ENCODE measurements around the gene FIBP.
"Not testable (repeated sequence)": the region's sequence is repeated elsewhere in the genome, so short reads cannot be mapped to it uniquely, and the experiment has no call there.

Gene FIBP

GRCh38 chr11:65912845-65913244, 24.6 kb upstream of the FIBP start:
- no peak for DNase-seq

GRCh38 chr11:65911682-65912568, 23.7 kb upstream of the FIBP start:
- DNase-seq, result peak; percentile 57

GRCh38 chr11:65907878-65908277, 19.6 kb upstream of the FIBP start:
- DNase-seq, result no peak

- DNase-seq, result no peak
These were observed 18.3 kb upstream of the FIBP start for GRCh38 chr11:65906602-65907001.

- no peak for DNase-seq
These were observed 15.4 kb upstream of the FIBP start for GRCh38 chr11:65903715-65904114.

- no peak for DNase-seq
These were observed 14.8 kb upstream of the FIBP start for GRCh38 chr11:65903068-65903481.

- DNase-seq, result no peak
These were observed 12.6 kb upstream of the FIBP start for GRCh38 chr11:65900899-65901180.

- DNase-seq, result no peak
These were observed 12.0 kb upstream of the FIBP start, which contains the start of gene FOSL1 for GRCh38 chr11:65900125-65900898. FOSL1 (minus strand) TSS chr11:65900388; CDS start chr11:65900339, 49 bp downstream.

- no peak for DNase-seq
These were observed 11.3 kb upstream of the FIBP start for GRCh38 chr11:65899356-65900124.

- DNase-seq, result no peak
These were observed 10.5 kb upstream of the FIBP start for GRCh38 chr11:65898656-65899355.

GRCh38 chr11:65897020-65897471, 8.8 kb upstream of the FIBP start:
- DNase-seq, result no peak

GRCh38 chr11:65896034-65896999, 8.0 kb upstream of the FIBP start:
- DNase-seq, result no peak

- no peak for DNase-seq
These were observed 7.3 kb upstream of the FIBP start for GRCh38 chr11:65895482-65895981.

- DNase-seq, result no peak
These were observed 5.8 kb upstream of the FIBP start for GRCh38 chr11:65894034-65894591.

- no peak for DNase-seq
These were observed 4.5 kb upstream of the FIBP start for GRCh38 chr11:65892661-65893317.

- not testable (repeated sequence) for DNase-seq
These were observed 3.9 kb upstream of the FIBP start for GRCh38 chr11:65892137-65892540.

- DNase-seq, result no peak
These were observed 3.2 kb upstream of the FIBP start for GRCh38 chr11:65891219-65892136.

- DNase-seq, result peak; percentile 90
These were observed 2.3 kb upstream of the FIBP start, which contains the start of gene CCDC85B for GRCh38 chr11:65890324-65891218. CCDC85B (plus strand) TSS chr11:65890673; CDS start chr11:65890784, 111 bp downstream.
